OCI-LY1 (cell line): ENCODE results near the gene CEP112.
"Not testable (repeated sequence)": the region's sequence is repeated elsewhere in the genome, so short reads cannot be mapped to it uniquely, and the experiment has no call there.

Source experiments
- H2AFZ ChIP-seq: fragments of 200-600 bp; sonication (generic), shearing (Covaris generic); 2 replicates; pipeline ENCODE4 v1.6.0; 2014; ENCODE audit warnings: antibody characterized with exemption, mild to moderate bottlenecking, low read length
- H3F3A ChIP-seq: fragments of 200-600 bp; sonication (generic), shearing (Covaris generic); 2 replicates; pipeline ENCODE4 v1.6.0; 2014; ENCODE audit warnings: mild to moderate bottlenecking, antibody characterized with exemption, low read length, moderate library complexity; ENCODE audit not compliant: insufficient read depth
- H3K27ac ChIP-seq: fragments of 200-600 bp; sonication (generic); 2 replicates; pipeline ENCODE4 v1.5.1; 2014; ENCODE audit warnings: low read length, mixed run types, mild to moderate bottlenecking, low read depth; ENCODE audit not compliant: poor library complexity, severe bottlenecking
- H3K27me3 ChIP-seq: fragments of 200-600 bp; sonication (generic); 2 replicates; pipeline ENCODE4 v1.6.0; 2014; ENCODE audit warnings: antibody characterized with exemption, mild to moderate bottlenecking, low read length, moderate library complexity; ENCODE audit not compliant: insufficient read depth
- H3K36me3 ChIP-seq: fragments of 200-600 bp; sonication (generic); 2 replicates; pipeline ENCODE4 v1.6.1; 2014; ENCODE audit warnings: mild to moderate bottlenecking, antibody characterized with exemption, low read length, moderate library complexity, mixed read lengths; ENCODE audit not compliant: insufficient read depth
- H3K4me1 ChIP-seq: fragments of 200-600 bp; sonication (generic); 2 replicates; pipeline ENCODE4 v1.5.1; 2014; ENCODE audit warnings: mild to moderate bottlenecking, low read length, moderate library complexity; ENCODE audit not compliant: insufficient read depth, severe bottlenecking
- H3K4me2 ChIP-seq: fragments of 200-600 bp; sonication (generic), shearing (Covaris generic); 2 replicates; pipeline ENCODE4 v1.6.1; 2014; ENCODE audit warnings: low read length
- H3K4me3 ChIP-seq: fragments of 200-600 bp; sonication (generic); 2 replicates; pipeline ENCODE4 v1.5.1; 2014; ENCODE audit warnings: low read length, low read depth, mild to moderate bottlenecking, mixed read lengths; ENCODE audit not compliant: poor library complexity, severe bottlenecking
- H3K79me2 ChIP-seq: fragments of 200-600 bp; shearing (Covaris generic); 2 replicates; pipeline ENCODE4 v1.6.1; 2016; ENCODE audit warnings: mixed run types, low read length, mixed read lengths; ENCODE audit not compliant: insufficient read depth
- H3K9ac ChIP-seq: fragments of 200-600 bp; sonication (generic), shearing (Covaris generic); 2 replicates; pipeline ENCODE4 v1.6.1; 2014; ENCODE audit warnings: mild to moderate bottlenecking, low read length, mixed read lengths
- H3K9me2 ChIP-seq: fragments of 200-600 bp; sonication (generic), shearing (Covaris generic); 2 replicates; pipeline ENCODE4 v1.6.1; 2014; ENCODE audit warnings: low read depth, mild to moderate bottlenecking, low read length, mixed read lengths
- H3K9me3 ChIP-seq: fragments of 200-600 bp; shearing (Covaris generic); 2 replicates; pipeline ENCODE4 v1.6.1; 2014; ENCODE audit warnings: low read length, mixed read lengths
- H4K20me1 ChIP-seq: fragments of 200-600 bp; sonication (generic), shearing (Covaris generic); 2 replicates; pipeline ENCODE4 v1.6.0; 2016; ENCODE audit warnings: mild to moderate bottlenecking, low read length; ENCODE audit not compliant: insufficient read depth
- CTCF ChIP-seq: fragments of 200-600 bp; sonication (generic), shearing (Covaris generic); IDR thresholded peaks from 2 replicates; pipeline ENCODE4 v1.5.1; 2017; ENCODE audit warnings: mild to moderate bottlenecking, antibody characterized with exemption, low read length, moderate library complexity, mixed read lengths
- EZH2 ChIP-seq: fragments of 200-600 bp; sonication (generic), shearing (Covaris generic); IDR thresholded peaks from 2 replicates; pipeline ENCODE4 v1.8.0; 2017; ENCODE audit warnings: borderline replicate concordance, mixed run types, mild to moderate bottlenecking, antibody characterized with exemption, low read length, moderate library complexity, mixed read lengths

CEP112 gene

GRCh38 chr17:65833214-65833613 is 358.7 kb downstream of the CEP112 start:
- Histone ChIP-seq H3K27me3 (no peaks in the 10 kb centered on the region), H3K79me2 (no peaks in the 10 kb centered on the region), H3K4me3 (no peak overlapping the region), H4K20me1 (no peaks in the 10 kb centered on the region), H3K36me3 (no peaks in the 10 kb centered on the region), H2AFZ (no peak overlapping the region), H3K9me2 (no peaks in the 10 kb centered on the region), H3F3A (no peaks in the 10 kb centered on the region), H3K4me2 (no peak overlapping the region), H3K4me1 (no peaks in the 10 kb centered on the region), H3K9me3 (no peaks in the 10 kb centered on the region; the same call in 1 of the 2 replicates), H3K27ac (no peak overlapping the region), H3K9ac (no peak overlapping the region)
- no peak for TF ChIP-seq CTCF

GRCh38 chr17:65830356-65830755 is 361.6 kb downstream of the CEP112 start:
- Histone ChIP-seq H3K9ac (no peak overlapping the region), H3K4me2 (no peak overlapping the region), H3K36me3 (no peaks in the 10 kb centered on the region), H3K27me3 (no peaks in the 10 kb centered on the region), H3K79me2 (no peaks in the 10 kb centered on the region), H3K27ac (no peak overlapping the region), H3K4me1 (no peaks in the 10 kb centered on the region), H3K9me3 (no peaks in the 10 kb centered on the region; the same call in 1 of the 2 replicates), H3K4me3 (no peak overlapping the region), H3F3A (no peaks in the 10 kb centered on the region), H2AFZ (no peak overlapping the region), H3K9me2 (no peaks in the 10 kb centered on the region), H4K20me1 (no peaks in the 10 kb centered on the region)
- TF ChIP-seq EZH2 (no peak), CTCF (no peak)

- H2AFZ ChIP-seq, H3K9me2 ChIP-seq, H3K9ac ChIP-seq, H3K9me3 ChIP-seq, H3K27ac ChIP-seq, H3K4me2 ChIP-seq, H3K36me3 ChIP-seq, H3K79me2 ChIP-seq, H3F3A ChIP-seq, H3K4me3 ChIP-seq, H4K20me1 ChIP-seq, H3K4me1 ChIP-seq, H3K27me3 ChIP-seq: not testable (repeated sequence)
Observed at GRCh38 chr17:65826577-65826976, 365.4 kb downstream of the CEP112 start.

- Histone ChIP-seq H3K9me2 (no peaks in the 10 kb centered on the region), H3K9me3 (no peaks in the 10 kb centered on the region), H3K27ac (no peak overlapping the region), H3K4me1 (no peaks in the 10 kb centered on the region), H3F3A (no peaks in the 10 kb centered on the region), H2AFZ (no peak overlapping the region), H3K9ac (no peak overlapping the region), H3K4me3 (no peak overlapping the region), H3K4me2 (no peak overlapping the region), H3K27me3 (no peaks in the 10 kb centered on the region), H3K79me2 (no peaks in the 10 kb centered on the region), H3K36me3 (no peaks in the 10 kb centered on the region), H4K20me1 (no peaks in the 10 kb centered on the region)
- no peak for TF ChIP-seq EZH2
- TF ChIP-seq CTCF: no peak
Observed at GRCh38 chr17:65824901-65825300, 367.0 kb downstream of the CEP112 start.
